Right lobe of liver (tissue), 4 donors: Measurements from ENCODE around the gene NOVA2.

ENCODE experiments used
- POLR2A ChIP-seq: fragments of 450-650 bp; IDR thresholded peaks from one replicate; pipeline ENCODE4 v1.6.1; 2017; ENCODE audit warnings: antibody characterized with exemption, mild to moderate bottlenecking
- TF ChIP-seq, protein P1 (sequence below), 4 donors: fragments of 200-600 bp in 3 of 4; fragments of 450-650 bp in 1 of 4; IDR thresholded peaks; one replicate each; pipeline versions ENCODE4 v1.5.1 to v1.8.0; 2016 to 2022; ENCODE audit warnings: antibody characterized with exemption in 4 of 4, mild to moderate bottlenecking in 2 of 4
- donor health status: DM: no; HTN: no; CAD: no.
- donor health status: DM: no; HTN: no; CAD: no.
- donor health status: DM: no; HTN: yes; CAD: no.

DNA sequence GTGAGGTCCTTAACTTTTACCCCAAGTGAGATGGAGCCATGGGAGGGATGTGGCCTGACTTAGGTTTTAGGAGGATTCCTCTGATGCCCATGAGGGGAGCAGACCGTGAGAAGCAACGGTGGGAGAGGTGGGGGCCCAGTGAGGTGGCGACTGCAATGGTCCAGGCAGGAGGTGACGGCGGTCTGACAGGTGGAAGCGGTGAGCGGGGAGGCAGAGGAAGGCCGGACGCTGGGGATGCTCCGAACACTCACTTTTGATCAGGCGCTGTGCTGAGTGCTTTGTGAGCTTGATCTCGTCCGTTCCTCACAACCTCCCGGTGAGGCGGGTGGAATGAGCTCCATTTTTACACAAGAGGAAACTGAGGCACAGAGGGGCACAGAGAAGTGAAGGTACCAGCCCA lies 11.6 kb downstream of the NOVA2 start:
- TF ChIP-seq POLR2A, result no peak
- TF ChIP-seq, protein P1, sequence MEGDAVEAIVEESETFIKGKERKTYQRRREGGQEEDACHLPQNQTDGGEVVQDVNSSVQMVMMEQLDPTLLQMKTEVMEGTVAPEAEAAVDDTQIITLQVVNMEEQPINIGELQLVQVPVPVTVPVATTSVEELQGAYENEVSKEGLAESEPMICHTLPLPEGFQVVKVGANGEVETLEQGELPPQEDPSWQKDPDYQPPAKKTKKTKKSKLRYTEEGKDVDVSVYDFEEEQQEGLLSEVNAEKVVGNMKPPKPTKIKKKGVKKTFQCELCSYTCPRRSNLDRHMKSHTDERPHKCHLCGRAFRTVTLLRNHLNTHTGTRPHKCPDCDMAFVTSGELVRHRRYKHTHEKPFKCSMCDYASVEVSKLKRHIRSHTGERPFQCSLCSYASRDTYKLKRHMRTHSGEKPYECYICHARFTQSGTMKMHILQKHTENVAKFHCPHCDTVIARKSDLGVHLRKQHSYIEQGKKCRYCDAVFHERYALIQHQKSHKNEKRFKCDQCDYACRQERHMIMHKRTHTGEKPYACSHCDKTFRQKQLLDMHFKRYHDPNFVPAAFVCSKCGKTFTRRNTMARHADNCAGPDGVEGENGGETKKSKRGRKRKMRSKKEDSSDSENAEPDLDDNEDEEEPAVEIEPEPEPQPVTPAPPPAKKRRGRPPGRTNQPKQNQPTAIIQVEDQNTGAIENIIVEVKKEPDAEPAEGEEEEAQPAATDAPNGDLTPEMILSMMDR (IDR thresholded peaks at IDR 0.05), result no peak
